Activated CD4-positive, alpha-beta T cell treated with anti-CD3 and anti-CD28 coated beads, Interleukin-2, amount 50 U/mL, for 4 hours (primary cell): ENCODE data around the gene PET100.

Source experiments
- DNase-seq, 2 experiments: peaks; one replicate each; pipeline ENCODE4 v3.0.0-alpha.2; 2020

Gene PET100

GRCh38 chr19:7629347-7630054 is at the start of gene PET100, which contains the start of gene XAB2:
Gene PET100, plus strand, starts transcription at chr19:7629793. Its CDS starts 41 bp downstream, at chr19:7629834.
Gene XAB2, minus strand, starts transcription at chr19:7629545. Its CDS starts 18 bp downstream, at chr19:7629527.
- DNase-seq, result peak; percentile 91 to 92

- DNase-seq, result no peak
Measured at GRCh38 chr19:7582446-7582845, 47.1 kb upstream of the PET100 start.

GRCh38 chr19:7589822-7590221 is 39.8 kb upstream of the PET100 start:
- no peak for DNase-seq

GRCh38 chr19:7590256-7590655 is 39.3 kb upstream of the PET100 start:
- DNase-seq, result no peak

GRCh38 chr19:7595466-7596133 is 34.0 kb upstream of the PET100 start, which contains the start of gene CAMSAP3:
Gene CAMSAP3, plus strand, starts transcription at chr19:7595863. Its CDS starts 140 bp downstream, at chr19:7596003.
- DNase-seq, result peak; percentile 12 to 14

- DNase-seq, result no peak
Measured at GRCh38 chr19:7596211-7596937, 33.2 kb upstream of the PET100 start.

- DNase-seq, result no peak
Measured at GRCh38 chr19:7597689-7598088, 31.9 kb upstream of the PET100 start.

- DNase-seq, result no peak
Measured at GRCh38 chr19:7598180-7598579, 31.4 kb upstream of the PET100 start.

GRCh38 chr19:7600721-7601120 is 28.9 kb upstream of the PET100 start:
- no peak for DNase-seq

GRCh38 chr19:7602240-7602934 is 27.2 kb upstream of the PET100 start:
- DNase-seq, result no peak

GRCh38 chr19:7602935-7603497 is 26.6 kb upstream of the PET100 start:
- no peak for DNase-seq

GRCh38 chr19:7603919-7604318 is 25.7 kb upstream of the PET100 start:
- no peak for DNase-seq

GRCh38 chr19:7605490-7606222 is 23.9 kb upstream of the PET100 start:
- no peak for DNase-seq

- no peak for DNase-seq
Measured at GRCh38 chr19:7606289-7606688, 23.3 kb upstream of the PET100 start.

GRCh38 chr19:7607212-7607873 is 22.2 kb upstream of the PET100 start:
- no peak for DNase-seq

GRCh38 chr19:7607874-7608560 is 21.6 kb upstream of the PET100 start:
- no peak for DNase-seq

- DNase-seq, result no peak
Measured at GRCh38 chr19:7610491-7611240, 18.9 kb upstream of the PET100 start.

- no peak for DNase-seq
Measured at GRCh38 chr19:7611541-7612279, 17.9 kb upstream of the PET100 start.
